DOHH2 (cell line): ENCODE measurements around the gene CCT8.

ENCODE experiments used
- H3F3A ChIP-seq: fragments of 200-600 bp; sonication (generic), shearing (Covaris generic); 2 replicates; pipeline ENCODE4 v1.6.0; 2016; ENCODE audit warnings: antibody characterized with exemption, mild to moderate bottlenecking; ENCODE audit not compliant: control insufficient read depth, insufficient read depth
- H3K27ac ChIP-seq: fragments of 200-600 bp; sonication (generic); 2 replicates; pipeline ENCODE4 v1.5.1; 2014; ENCODE audit warnings: low read depth, mild to moderate bottlenecking, low read length, moderate library complexity
- H3K27me3 ChIP-seq: fragments of 200-600 bp; sonication (generic); 2 replicates; pipeline ENCODE4 v1.6.1; 2014; ENCODE audit warnings: mild to moderate bottlenecking, low read length, mixed read lengths; ENCODE audit not compliant: control insufficient read depth
- H3K36me3 ChIP-seq: fragments of 200-600 bp; sonication (generic); 2 replicates; pipeline ENCODE4 v1.6.1; 2014; ENCODE audit warnings: mild to moderate bottlenecking, low read length, moderate library complexity, mixed read lengths; ENCODE audit not compliant: control insufficient read depth
- H3K4me1 ChIP-seq: fragments of 200-600 bp; sonication (generic); 2 replicates; pipeline ENCODE4 v1.6.1; 2014; ENCODE audit warnings: mild to moderate bottlenecking, low read length, mixed read lengths; ENCODE audit not compliant: control insufficient read depth
- H3K4me2 ChIP-seq: fragments of 200-600 bp; sonication (generic); 2 replicates; pipeline ENCODE4 v1.6.0; 2014; ENCODE audit warnings: mild to moderate bottlenecking, low read length, moderate library complexity
- H3K4me3 ChIP-seq: fragments of 200-600 bp; sonication (generic); 2 replicates; pipeline ENCODE4 v1.5.1; 2014; ENCODE audit warnings: mild to moderate bottlenecking, low read length, mixed read lengths
- H3K79me2 ChIP-seq: fragments of 200-600 bp; sonication (generic); 2 replicates; pipeline ENCODE4 v1.6.1; 2014; ENCODE audit warnings: mild to moderate bottlenecking, low read length, mixed read lengths; ENCODE audit not compliant: control insufficient read depth
- H3K9me2 ChIP-seq: fragments of 200-600 bp; sonication (generic); replicated peaks from 2 replicates; pipeline ENCODE4 v1.6.1; 2014; ENCODE audit warnings: mild to moderate bottlenecking, low read length, mixed read lengths; ENCODE audit not compliant: control insufficient read depth
- H3K9me3 ChIP-seq: fragments of 200-600 bp; sonication (generic); 2 replicates; pipeline ENCODE4 v1.6.1; 2014; ENCODE audit warnings: antibody characterized with exemption, low read length, mixed read lengths; ENCODE audit not compliant: control insufficient read depth, insufficient read depth
- H4K20me1 ChIP-seq: fragments of 200-600 bp; sonication (generic); 2 replicates; pipeline ENCODE4 v1.6.0; 2014; ENCODE audit warnings: low read depth, mild to moderate bottlenecking, antibody characterized with exemption, low read length, moderate library complexity; ENCODE audit not compliant: control insufficient read depth, insufficient read depth
- EZH2phosphoT487 ChIP-seq: fragments of 200-600 bp; sonication (generic); IDR thresholded peaks from 2 replicates; pipeline ENCODE4 v1.6.1; 2017; ENCODE audit warnings: borderline replicate concordance, mild to moderate bottlenecking, antibody characterized with exemption, low read length, moderate library complexity, mixed read lengths
- TF ChIP-seq, protein P1 (sequence below): fragments of 200-600 bp; sonication (generic); IDR thresholded peaks from one replicate; pipeline ENCODE4 v1.5.1; 2014; ENCODE audit warnings: antibody characterized with exemption, mild to moderate bottlenecking, low read depth, low read length; ENCODE audit not compliant: poor library complexity, severe bottlenecking

CCT8 gene

DNA sequence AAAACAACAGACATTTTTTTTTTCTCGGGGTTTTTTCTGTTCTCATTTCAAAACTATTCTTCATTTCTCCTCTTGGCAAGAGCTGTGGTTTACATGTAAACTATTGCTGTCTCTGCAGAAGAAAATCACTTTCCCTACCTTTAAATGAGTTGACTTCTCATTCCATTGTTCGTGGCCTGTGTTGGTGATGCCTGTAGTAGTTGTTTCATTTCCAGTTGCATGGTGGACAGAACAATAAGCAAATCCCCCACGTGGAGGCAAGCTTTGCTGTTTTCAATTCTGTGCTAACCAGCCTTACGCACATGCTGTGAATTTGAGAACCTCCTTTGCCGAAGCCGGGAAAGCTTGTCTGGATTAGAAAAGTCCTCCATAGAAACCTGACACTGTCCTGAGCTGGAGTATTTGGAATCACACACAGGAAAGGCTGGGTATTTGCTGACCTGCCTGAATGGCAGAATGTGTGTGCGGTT, 30.8 kb upstream of the CCT8 start:
- Histone ChIP-seq H3K9me2 (no peaks in the 10 kb centered on the region), H3K4me2 (no peak overlapping the region), H3K27me3 (no peaks in the 10 kb centered on the region), H3K9me3 (no peaks in the 10 kb centered on the region), H3F3A (no peaks in the 10 kb centered on the region), H3K79me2 (no peaks in the 10 kb centered on the region), H3K4me3 (no peak overlapping the region), H3K36me3 (no peaks in the 10 kb centered on the region), H3K27ac (no peak overlapping the region), H3K4me1 (peaks cover 10% of the 10 kb centered on the region), H4K20me1 (no peaks in the 10 kb centered on the region)
- TF ChIP-seq, protein P1, sequence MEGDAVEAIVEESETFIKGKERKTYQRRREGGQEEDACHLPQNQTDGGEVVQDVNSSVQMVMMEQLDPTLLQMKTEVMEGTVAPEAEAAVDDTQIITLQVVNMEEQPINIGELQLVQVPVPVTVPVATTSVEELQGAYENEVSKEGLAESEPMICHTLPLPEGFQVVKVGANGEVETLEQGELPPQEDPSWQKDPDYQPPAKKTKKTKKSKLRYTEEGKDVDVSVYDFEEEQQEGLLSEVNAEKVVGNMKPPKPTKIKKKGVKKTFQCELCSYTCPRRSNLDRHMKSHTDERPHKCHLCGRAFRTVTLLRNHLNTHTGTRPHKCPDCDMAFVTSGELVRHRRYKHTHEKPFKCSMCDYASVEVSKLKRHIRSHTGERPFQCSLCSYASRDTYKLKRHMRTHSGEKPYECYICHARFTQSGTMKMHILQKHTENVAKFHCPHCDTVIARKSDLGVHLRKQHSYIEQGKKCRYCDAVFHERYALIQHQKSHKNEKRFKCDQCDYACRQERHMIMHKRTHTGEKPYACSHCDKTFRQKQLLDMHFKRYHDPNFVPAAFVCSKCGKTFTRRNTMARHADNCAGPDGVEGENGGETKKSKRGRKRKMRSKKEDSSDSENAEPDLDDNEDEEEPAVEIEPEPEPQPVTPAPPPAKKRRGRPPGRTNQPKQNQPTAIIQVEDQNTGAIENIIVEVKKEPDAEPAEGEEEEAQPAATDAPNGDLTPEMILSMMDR, result no peak
- no peak for TF ChIP-seq EZH2phosphoT487

DNA sequence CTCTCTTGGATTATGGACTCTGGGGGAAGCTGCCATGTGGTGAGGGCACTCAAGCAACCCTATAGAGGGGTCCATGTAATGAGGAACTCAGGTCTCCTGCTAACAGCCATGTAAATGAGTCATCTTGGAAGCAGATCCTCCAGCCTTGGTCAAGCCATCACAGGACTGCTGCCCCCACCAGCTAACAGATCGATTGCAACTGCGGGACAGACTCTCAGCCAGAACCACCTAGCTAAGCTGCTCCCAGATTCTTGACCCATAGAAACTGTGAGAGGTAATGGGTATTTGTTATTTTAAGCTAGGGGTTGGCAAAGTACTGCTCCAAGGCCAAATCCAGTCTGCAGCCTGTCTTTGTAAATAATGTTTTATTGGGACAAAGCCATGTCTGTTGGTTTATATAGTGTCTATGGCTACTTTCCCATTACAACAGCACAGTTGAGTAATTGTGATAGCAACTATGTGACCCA, 29.4 kb upstream of the CCT8 start:
- H3K4me3 ChIP-seq, result no peak overlapping the region
- H4K20me1 ChIP-seq, result no peaks in the 10 kb centered on the region
- no peak overlapping the region for H3K4me2 ChIP-seq
- H3K36me3 ChIP-seq, result no peaks in the 10 kb centered on the region
- H3K79me2 ChIP-seq, result no peaks in the 10 kb centered on the region
- H3K27ac ChIP-seq, result no peak overlapping the region
- no peaks in the 10 kb centered on the region for H3F3A ChIP-seq
- no peaks in the 10 kb centered on the region for H3K9me3 ChIP-seq
- no peaks in the 10 kb centered on the region for H3K27me3 ChIP-seq
- peaks cover 20% of the 10 kb centered on the region for H3K4me1 ChIP-seq
- TF ChIP-seq EZH2phosphoT487, result no peak
- TF ChIP-seq, protein P1, result no peak
- no peaks in the 10 kb centered on the region for H3K9me2 ChIP-seq

DNA sequence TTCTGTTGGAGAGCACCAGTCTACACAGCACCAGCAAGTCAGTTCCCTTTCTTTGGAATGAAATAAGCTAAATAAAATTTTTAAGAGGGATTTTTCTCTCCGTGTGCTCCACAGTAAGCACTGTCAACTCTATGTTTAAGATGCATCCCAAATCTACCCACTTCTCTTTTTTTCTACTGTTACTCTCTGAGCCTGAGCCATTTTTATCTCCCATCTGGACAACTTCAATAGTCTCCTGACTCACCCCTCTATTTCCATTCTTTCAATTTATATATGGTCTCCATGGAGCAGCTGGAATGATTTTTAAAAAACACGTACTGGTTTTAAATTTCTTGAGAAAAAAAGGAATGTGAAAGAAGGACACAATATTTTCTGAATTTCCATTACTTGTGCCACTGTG, 24.7 kb upstream of the CCT8 start:
- H3K4me2 ChIP-seq, result no peak overlapping the region
- no peak overlapping the region for H3K27ac ChIP-seq
- no peaks in the 10 kb centered on the region for H3F3A ChIP-seq
- no peaks in the 10 kb centered on the region for H3K9me3 ChIP-seq
- peaks cover 20% of the 10 kb centered on the region for H3K4me1 ChIP-seq
- no peaks in the 10 kb centered on the region for H4K20me1 ChIP-seq
- H3K79me2 ChIP-seq, result no peaks in the 10 kb centered on the region
- no peaks in the 10 kb centered on the region for H3K36me3 ChIP-seq
- TF ChIP-seq EZH2phosphoT487, result no peak
- TF ChIP-seq, protein P1, result no peak
- no peaks in the 10 kb centered on the region for H3K27me3 ChIP-seq
- no peak overlapping the region for H3K4me3 ChIP-seq
- H3K9me2 ChIP-seq, result no peaks in the 10 kb centered on the region
